Naive thymus-derived CD4-positive, alpha-beta T cell (primary cell): Measurements from ENCODE around the gene FXYD4. TPM values are rescaled to one million over a fixed set of nuclear protein-coding genes. Genes with fewer than 3 reads are reported as not detected.
A peak's percentile ranks its signal among the peaks of the same experiment; 100 is the strongest.
"Not testable (repeated sequence)": the region's sequence is repeated elsewhere in the genome, so short reads cannot be mapped to it uniquely, and the experiment has no call there.

ENCODE experiments used
- ATAC-seq: fragments of 150-1000 bp; cut with Tn5 transposase; 2 replicates; pipeline ENCODE4 v1.10.0; 2021; ENCODE audit warnings: mild to moderate bottlenecking, moderate library complexity
- CTCF ChIA-PET: fragments of 350-600 bp; sonication (Branson Sonifier 250); formaldehyde crosslinking; loops from one replicate; lab custom pipeline; 2021; ENCODE audit warnings: antibody characterized with exemption; lab: Charles Lee
- POLR2A ChIA-PET: fragments of 350-600 bp; sonication (Branson Sonifier 250); formaldehyde crosslinking; loops from one replicate; lab custom pipeline; 2021; ENCODE audit warnings: antibody characterized with exemption, inconsistent platforms; lab: Charles Lee
- DNase-seq, 9 donors: peaks; one replicate each; pipeline versions ENCODE4 v3.0.0 to v3.0.0-alpha.2; 2020 to 2022; ENCODE audit warnings: mixed read lengths in 1 of 9
- H3K27ac ChIP-seq: one replicate; pipeline ENCODE4 v1.7.0; 2013; ENCODE audit warnings: mild to moderate bottlenecking, low read depth, low read length, moderate library complexity
- H3K27me3 ChIP-seq, 2 donors: one replicate each; pipeline ENCODE4 v1.7.0; 2013; ENCODE audit warnings: low read length in 2 of 2, mild to moderate bottlenecking in 2 of 2, moderate library complexity in 2 of 2; ENCODE audit not compliant: control insufficient read depth in 2 of 2, insufficient read depth in 2 of 2
- H3K36me3 ChIP-seq, 3 experiments: 1 replicate in 2 of 3; 2 replicates in 1 of 3; pipeline ENCODE4 v1.7.0; 2013; ENCODE audit warnings: low read length in 3 of 3, mild to moderate bottlenecking in 3 of 3, moderate library complexity in 1 of 3; ENCODE audit not compliant: insufficient read depth in 3 of 3, control insufficient read depth in 2 of 3
- H3K4me1 ChIP-seq, 2 donors: one replicate each; pipeline ENCODE4 v1.7.0; 2013; ENCODE audit warnings: low read length in 2 of 2, mild to moderate bottlenecking in 2 of 2, moderate library complexity in 1 of 2; ENCODE audit not compliant: control insufficient read depth in 2 of 2, insufficient read depth in 2 of 2
- H3K4me3 ChIP-seq: 2 replicates; pipeline ENCODE4 v1.7.0; 2013; ENCODE audit warnings: mild to moderate bottlenecking, low read length
- H3K9me3 ChIP-seq, 3 experiments: 1 replicate in 2 of 3; 2 replicates in 1 of 3; pipeline ENCODE4 v1.7.0; 2013; ENCODE audit warnings: low read length in 3 of 3; ENCODE audit not compliant: control insufficient read depth in 2 of 3
- H3K27ac Mint-ChIP-seq, 9 donors: one replicate each; pipeline ENCODE4 v1.8.0; 2020 to 2022; ENCODE audit warnings: mixed read lengths in 9 of 9, mild to moderate bottlenecking in 8 of 9, moderate library complexity in 5 of 9, inconsistent platforms in 2 of 9
- H3K27me3 Mint-ChIP-seq, 5 donors: one replicate each; pipeline ENCODE4 v1.8.0; 2021 to 2022; ENCODE audit warnings: mixed read lengths in 5 of 5, mild to moderate bottlenecking in 1 of 5
- H3K36me3 Mint-ChIP-seq, 5 donors: one replicate each; pipeline ENCODE4 v1.8.0; 2020 to 2022; ENCODE audit warnings: mixed read lengths in 5 of 5, mild to moderate bottlenecking in 3 of 5, inconsistent platforms in 1 of 5
- H3K4me1 Mint-ChIP-seq, 7 donors: one replicate each; pipeline ENCODE4 v1.8.0; 2020 to 2022; ENCODE audit warnings: mixed read lengths in 7 of 7, mild to moderate bottlenecking in 3 of 7, inconsistent platforms in 1 of 7
- H3K4me3 Mint-ChIP-seq, 10 donors: one replicate each; pipeline ENCODE4 v1.8.0; 2020 to 2022; ENCODE audit warnings: mild to moderate bottlenecking in 10 of 10, mixed read lengths in 10 of 10, moderate library complexity in 6 of 10, inconsistent platforms in 2 of 10
- H3K9me3 Mint-ChIP-seq, 11 donors: one replicate each; pipeline ENCODE4 v1.8.0; 2020 to 2022; ENCODE audit warnings: mixed read lengths in 11 of 11, mild to moderate bottlenecking in 4 of 11, inconsistent platforms in 1 of 11, moderate library complexity in 1 of 11
- intact Hi-C, 2 donors: fragments of 100-400 bp; cut with micrococcal nuclease; formaldehyde crosslinking; loops; one replicate each; pipeline ENCODE4 v1.15.1; 2023
- polyA plus RNA-seq, 2 donors: library from polyadenylated mRNA; unstranded; fragments of 300-500 nt; fragmentation: Illumina TruSeq; gene quantifications; one replicate each; pipeline ENCODE4 v1.2.3, GENCODE V29; 2021
- total RNA-seq, 6 experiments: library from RNA in 5 of 6; stranded (reverse) in 5 of 6; gene quantifications; 1 replicate in 5 of 6; 2 replicates in 1 of 6; pipeline ENCODE4 v1.2.3 and lab custom pipeline; 2021 to 2026

Gene FXYD4
- total and polyA plus RNA-seq, 7 experiments from 2014 or later, result not detected

- Histone ChIP-seq H3K4me3 (no peak overlapping the region), H3K27me3 (no peaks in the 10 kb centered on the region), H3K9me3 (no peaks in the 10 kb centered on the region), H3K4me1 (peaks cover 36 to 52% of the 10 kb centered on the region in 2 donors), H3K27ac (peak overlapping the region; percentile 42), H3K36me3 (peaks cover 26 to 75% (median 31%) of the 10 kb centered on the region in 3 experiments)
- ATAC-seq (no peak), DNase-seq (no peak)
- ChIA-PET CTCF (no interaction called here), POLR2A (interaction anchor here (1.0 kb wide), 1 partner anchor 59 kb away, joined by 4 read pairs; no protein-coding TSS in a partner anchor)
- Mint-ChIP-seq H3K36me3 (peaks cover 12 to 58% (median 32%) of the 10 kb centered on the region in 5 donors), H3K4me3 (peak overlapping the region in 2 of 10 donors; percentile 3 to 9), H3K9me3 (peaks cover 0 to 3% (median 0%) of the 10 kb centered on the region in 11 donors), H3K27me3 (no peaks in the 10 kb centered on the region), H3K27ac (peak overlapping the region; percentile 14 to 97 (median 75)), H3K4me1 (peaks cover 49 to 88% (median 76%) of the 10 kb centered on the region in 7 donors)
- intact Hi-C loops, result no loop called here
Measured at GRCh38 chr10:43392748-43393147, 21.3 kb downstream of the FXYD4 start.

- POLR2A ChIA-PET, result interaction anchor here (0.5 to 4.2 kb wide), 4 partner anchors 21 to 59 kb away, joined by 3 to 20 read pairs (median 4); no protein-coding TSS in a partner anchor
- Histone ChIP-seq H3K4me1 (peaks cover 39 to 52% of the 10 kb centered on the region in 2 donors), H3K27ac (peak overlapping the region; percentile 89), H3K36me3 (peaks cover 22 to 71% (median 26%) of the 10 kb centered on the region in 3 experiments)
- H3K9me3 ChIP-seq, H3K4me3 ChIP-seq, intact Hi-C loops, H3K27me3 ChIP-seq, CTCF ChIA-PET, ATAC-seq, H3K27me3 Mint-ChIP-seq, DNase-seq, H3K9me3 Mint-ChIP-seq: not testable (repeated sequence)
- Mint-ChIP-seq H3K4me1 (peaks cover 50 to 88% (median 76%) of the 10 kb centered on the region in 7 donors), H3K4me3 (peak overlapping the region in 2 of 10 donors; percentile 3 to 9), H3K36me3 (peaks cover 12 to 61% (median 32%) of the 10 kb centered on the region in 5 donors), H3K27ac (peak overlapping the region; percentile 14 to 97 (median 75))
Measured at GRCh38 chr10:43393186-43393585, 21.8 kb downstream of the FXYD4 start.

DNA sequence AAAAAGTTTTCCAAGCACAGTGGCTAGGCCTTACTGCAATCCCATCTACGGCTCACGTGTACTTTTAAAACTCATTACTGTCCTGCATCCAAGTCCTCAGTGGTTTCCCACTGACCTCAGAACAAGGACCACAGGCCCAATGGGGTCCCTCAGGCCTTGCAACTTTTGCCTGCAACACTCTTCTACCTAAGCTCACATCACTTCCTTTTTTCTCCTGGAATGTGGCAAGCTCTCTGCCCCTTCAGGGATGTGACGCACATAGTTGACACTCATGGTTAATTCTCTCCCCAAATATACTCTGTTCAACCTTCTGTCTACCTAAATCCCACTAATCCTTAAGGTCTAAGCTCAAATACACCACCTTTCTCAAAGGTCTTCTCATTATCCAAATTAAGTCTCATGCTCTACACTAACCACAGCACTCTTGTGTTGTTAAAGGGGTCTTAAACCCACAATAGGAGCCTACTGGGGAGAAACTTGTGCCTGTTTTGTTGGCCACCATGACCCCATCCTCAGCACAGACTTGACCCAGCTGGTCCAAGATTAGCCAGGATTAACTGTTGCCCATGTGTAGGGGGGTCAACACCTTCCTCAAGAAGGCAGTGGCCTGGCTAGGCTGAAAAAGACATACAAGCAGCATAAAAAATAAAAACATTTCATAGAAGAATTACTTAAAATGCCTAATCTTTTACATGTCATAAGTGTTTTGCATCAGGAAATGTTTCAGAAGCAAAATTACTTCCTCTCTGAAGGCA lies 22.3 kb downstream of the FXYD4 start:
- Mint-ChIP-seq H3K4me3 (peak overlapping the region in 1 of 10 donors; percentile 16), H3K4me1 (peaks cover 50 to 88% (median 74%) of the 10 kb centered on the region in 7 donors), H3K9me3 (peaks cover 0 to 3% (median 0%) of the 10 kb centered on the region in 11 donors), H3K36me3 (peaks cover 8 to 56% (median 26%) of the 10 kb centered on the region in 5 donors), H3K27ac (peak overlapping the region; percentile 1 to 97 (median 94)), H3K27me3 (no peaks in the 10 kb centered on the region)
- intact Hi-C loops, result no loop called here
- no peak for ATAC-seq
- H3K27me3 ChIP-seq, result no peaks in the 10 kb centered on the region
- H3K27ac ChIP-seq, result peak overlapping the region; percentile 89
- H3K36me3 ChIP-seq, result peaks cover 20 to 66% (median 22%) of the 10 kb centered on the region in 3 experiments
- no peak for DNase-seq
- no peak overlapping the region for H3K4me3 ChIP-seq
- peaks cover 39 to 52% of the 10 kb centered on the region in 2 donors for H3K4me1 ChIP-seq
- ChIA-PET POLR2A (interaction anchor here (0.5 to 4.2 kb wide), 10 partner anchors 10 to 598 kb away, joined by 3 to 31 read pairs (median 4); partner anchors contain the start of gene ZNF487), CTCF (no interaction called here)
- H3K9me3 ChIP-seq, result no peaks in the 10 kb centered on the region

DNA sequence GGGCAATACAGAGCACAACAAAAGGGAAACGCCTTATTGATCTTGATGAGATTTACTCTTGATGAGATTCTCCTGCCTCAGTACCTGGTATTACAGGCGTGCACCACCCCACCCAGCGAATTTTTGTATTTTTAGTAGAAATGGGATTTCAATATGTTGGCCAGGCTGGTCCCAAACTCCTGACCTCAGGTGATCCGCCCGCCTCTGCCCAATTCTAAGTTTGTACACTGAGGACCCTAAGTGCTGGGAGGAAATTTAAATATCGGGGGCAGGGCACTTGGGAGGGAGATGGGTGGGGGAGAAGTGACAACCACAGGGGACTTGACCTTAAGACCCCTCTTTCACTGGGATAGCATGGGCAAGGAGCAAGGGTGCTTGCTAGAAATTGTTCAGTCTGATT lies 23.4 kb downstream of the FXYD4 start:
- Histone ChIP-seq H3K36me3 (peaks cover 11 to 55% (median 18%) of the 10 kb centered on the region in 3 experiments), H3K4me3 (no peak overlapping the region), H3K27ac (peak overlapping the region; percentile 89), H3K4me1 (peaks cover 42 to 55% of the 10 kb centered on the region in 2 donors), H3K27me3 (no peaks in the 10 kb centered on the region), H3K9me3 (no peaks in the 10 kb centered on the region)
- intact Hi-C loops, result loop anchor here (5.0 kb wide), 3 partner anchors 103 to 613 kb away; partner anchors contain the start of genes BMS1 (in 1 of the 2) and ZNF32 (in 1 of the 2)
- ATAC-seq (no peak), DNase-seq (no peak)
- H3K4me1 Mint-ChIP-seq, result peaks cover 55 to 88% (median 77%) of the 10 kb centered on the region in 7 donors
- H3K36me3 Mint-ChIP-seq, result peaks cover 4 to 58% (median 33%) of the 10 kb centered on the region in 5 donors
- POLR2A ChIA-PET, result interaction anchor here (0.7 to 4.2 kb wide), 7 partner anchors 9 to 599 kb away, joined by 3 to 31 read pairs (median 5); partner anchors contain the start of gene ZNF487
- peak overlapping the region; percentile 92 to 97 (median 95) for H3K27ac Mint-ChIP-seq
- peak overlapping the region; percentile 87 to 95 (median 90) for H3K4me3 Mint-ChIP-seq
- peaks cover 0 to 3% (median 0%) of the 10 kb centered on the region in 11 donors for H3K9me3 Mint-ChIP-seq
- CTCF ChIA-PET, result interaction anchor here (0.6 to 0.9 kb wide), 2 partner anchors 13 to 59 kb away, joined by 3 to 5 read pairs; no protein-coding TSS in a partner anchor
- no peaks in the 10 kb centered on the region for H3K27me3 Mint-ChIP-seq

DNA sequence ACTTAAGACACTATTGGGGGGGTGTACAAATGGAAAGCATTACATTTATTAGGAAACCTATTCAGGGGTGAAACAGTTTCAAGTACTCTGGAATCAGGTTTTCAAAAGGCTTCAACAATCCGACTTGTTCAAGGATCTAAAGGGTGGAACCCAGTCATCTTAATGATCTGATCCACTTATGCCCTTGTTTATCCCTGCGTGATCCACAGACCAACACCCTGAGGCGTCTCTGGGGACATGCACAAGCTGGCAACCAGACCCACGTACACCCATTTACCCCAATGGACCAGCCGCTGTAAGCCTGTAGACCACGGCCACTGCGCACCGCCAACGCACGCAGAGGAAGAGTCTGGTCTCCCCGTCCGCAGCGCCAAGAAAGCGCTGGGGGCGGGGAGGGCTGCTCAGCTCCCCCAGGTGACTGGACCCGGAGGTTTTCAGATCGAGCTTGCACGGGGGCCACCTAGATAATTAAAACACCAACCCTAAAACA lies 24.2 kb downstream of the FXYD4 start:
- intact Hi-C loops, result loop anchor here (1.0 to 5.0 kb wide), 5 partner anchors 33 to 613 kb away; partner anchors contain the start of genes BMS1 (in 1 of the 2), CSGALNACT2 (in 1 of the 2) and ZNF32 (in 1 of the 2)
- no peaks in the 10 kb centered on the region for H3K27me3 ChIP-seq
- peaks cover 43 to 57% of the 10 kb centered on the region in 2 donors for H3K4me1 ChIP-seq
- Mint-ChIP-seq H3K36me3 (peaks cover 4 to 55% (median 33%) of the 10 kb centered on the region in 5 donors), H3K27ac (peak overlapping the region; percentile 92 to 97 (median 95)), H3K4me3 (peak overlapping the region; percentile 87 to 95 (median 90)), H3K27me3 (no peaks in the 10 kb centered on the region), H3K9me3 (peaks cover 0 to 3% (median 0%) of the 10 kb centered on the region in 11 donors), H3K4me1 (peaks cover 55 to 88% (median 76%) of the 10 kb centered on the region in 7 donors)
- H3K27ac ChIP-seq, result peak overlapping the region; percentile 89
- ChIA-PET CTCF (interaction anchor here (0.5 to 0.9 kb wide), 3 partner anchors 10 to 58 kb away, joined by 3 to 5 read pairs (median 3); no protein-coding TSS in a partner anchor), POLR2A (interaction anchor here (0.6 to 4.2 kb wide), 14 partner anchors 9 to 183 kb away, joined by 3 to 31 read pairs (median 4); partner anchors contain the start of genes HNRNPF and ZNF487)
- H3K4me3 ChIP-seq, result peak overlapping the region; percentile 54
- ATAC-seq (no peak), DNase-seq (peak in 4 of 9 donors; percentile 16 to 28 (median 24))
- H3K9me3 ChIP-seq, result no peaks in the 10 kb centered on the region
- H3K36me3 ChIP-seq, result peaks cover 10 to 48% (median 11%) of the 10 kb centered on the region in 3 experiments
